Stimulated activated CD8-positive, alpha-beta memory T cell treated with anti-CD3 and anti-CD28 coated beads, Interleukin-15, amount 100 ng/mL, for 1 hour (primary cell): ENCODE measurements around the gene GPC6.

Experiments used
- DNase-seq: peaks from one replicate; pipeline ENCODE4 v3.0.0-alpha.2; 2020; ENCODE audit warnings: low read depth

The GPC6 gene

GRCh38 chr13:94056362-94056990 is 829.9 kb downstream of the GPC6 start:
- no peak for DNase-seq

- DNase-seq = no peak
These were observed 831.1 kb downstream of the GPC6 start for GRCh38 chr13:94057618-94058186.

GRCh38 chr13:94058821-94059360 is 832.3 kb downstream of the GPC6 start:
- no peak for DNase-seq

- no peak for DNase-seq
These were observed 834.7 kb downstream of the GPC6 start for GRCh38 chr13:94061301-94061700.

- no peak for DNase-seq
These were observed 836.5 kb downstream of the GPC6 start for GRCh38 chr13:94063096-94063495.

- DNase-seq = no peak
These were observed 837.2 kb downstream of the GPC6 start for GRCh38 chr13:94063848-94064247.

- no peak for DNase-seq
These were observed 839.1 kb downstream of the GPC6 start for GRCh38 chr13:94065741-94066140.

- DNase-seq = no peak
These were observed 846.6 kb downstream of the GPC6 start for GRCh38 chr13:94073007-94073744.

GRCh38 chr13:94079876-94080275 is 853.3 kb downstream of the GPC6 start:
- DNase-seq = no peak

GRCh38 chr13:94080527-94080926 is 853.9 kb downstream of the GPC6 start:
- no peak for DNase-seq

- DNase-seq = no peak
These were observed 860.5 kb downstream of the GPC6 start for GRCh38 chr13:94087100-94087499.

GRCh38 chr13:94088742-94089141 is 862.1 kb downstream of the GPC6 start:
- no peak for DNase-seq

GRCh38 chr13:94090773-94091480 is 864.3 kb downstream of the GPC6 start:
- no peak for DNase-seq

- DNase-seq = no peak
These were observed 867.2 kb downstream of the GPC6 start for GRCh38 chr13:94093652-94094315.

GRCh38 chr13:94109715-94110374 is 883.2 kb downstream of the GPC6 start:
- DNase-seq = no peak

GRCh38 chr13:94112227-94112626 is 885.6 kb downstream of the GPC6 start:
- no peak for DNase-seq

- DNase-seq = no peak
These were observed 886.1 kb downstream of the GPC6 start for GRCh38 chr13:94112731-94113130.

GRCh38 chr13:94113245-94113644 is 886.6 kb downstream of the GPC6 start:
- DNase-seq = no peak

- no peak for DNase-seq
These were observed 887.6 kb downstream of the GPC6 start for GRCh38 chr13:94114166-94114565.

GRCh38 chr13:94115054-94115453 is 888.4 kb downstream of the GPC6 start:
- DNase-seq = no peak

GRCh38 chr13:94119360-94119936 is 892.8 kb downstream of the GPC6 start:
- DNase-seq = no peak
